Femur (tissue), 1 donor: Measurements from ENCODE around the gene DUSP22.
"Not testable (repeated sequence)": the region's sequence is repeated elsewhere in the genome, so short reads cannot be mapped to it uniquely, and the experiment has no call there.

Experiments used
- DNase-seq: peaks from one replicate; pipeline ENCODE4 v3.0.0-alpha.2; 2017

The DUSP22 gene

GRCh38 chr6:325161-325860 is 33.0 kb downstream of the DUSP22 start:
- not testable (repeated sequence) for DNase-seq

GRCh38 chr6:326066-326465 is 33.8 kb downstream of the DUSP22 start:
- not testable (repeated sequence) for DNase-seq

GRCh38 chr6:326896-327537 is 34.7 kb downstream of the DUSP22 start:
- DNase-seq: no peak

DNA sequence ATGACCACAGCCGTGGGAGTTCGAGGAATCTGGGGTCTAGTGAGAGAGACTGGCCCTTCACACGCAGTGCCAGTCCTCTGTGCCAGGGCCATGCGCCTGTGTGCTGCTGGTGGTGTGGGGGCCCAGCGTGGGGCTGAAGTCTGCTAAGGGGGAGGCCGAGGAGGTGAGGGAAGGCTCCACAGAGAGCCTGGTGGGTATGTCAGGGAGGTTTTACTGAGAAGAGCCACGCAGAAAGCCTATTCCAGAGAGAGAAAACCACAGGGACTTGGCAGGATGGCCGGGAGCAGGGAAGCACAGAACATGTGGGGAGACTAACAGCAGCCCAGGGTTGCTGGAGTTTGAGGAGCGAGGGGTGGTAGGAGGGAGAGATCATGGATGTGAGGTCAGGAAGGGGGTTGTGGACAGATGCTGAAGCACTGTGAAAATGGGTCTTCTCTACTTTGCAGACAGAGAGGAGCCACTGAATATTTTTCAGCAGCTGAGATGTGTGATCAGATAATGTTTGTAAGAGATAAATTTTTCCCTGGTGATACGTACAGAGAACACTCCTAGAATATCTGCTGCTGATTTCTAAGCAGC is 35.3 kb downstream of the DUSP22 start:
- peak; percentile 63 for DNase-seq

DNA sequence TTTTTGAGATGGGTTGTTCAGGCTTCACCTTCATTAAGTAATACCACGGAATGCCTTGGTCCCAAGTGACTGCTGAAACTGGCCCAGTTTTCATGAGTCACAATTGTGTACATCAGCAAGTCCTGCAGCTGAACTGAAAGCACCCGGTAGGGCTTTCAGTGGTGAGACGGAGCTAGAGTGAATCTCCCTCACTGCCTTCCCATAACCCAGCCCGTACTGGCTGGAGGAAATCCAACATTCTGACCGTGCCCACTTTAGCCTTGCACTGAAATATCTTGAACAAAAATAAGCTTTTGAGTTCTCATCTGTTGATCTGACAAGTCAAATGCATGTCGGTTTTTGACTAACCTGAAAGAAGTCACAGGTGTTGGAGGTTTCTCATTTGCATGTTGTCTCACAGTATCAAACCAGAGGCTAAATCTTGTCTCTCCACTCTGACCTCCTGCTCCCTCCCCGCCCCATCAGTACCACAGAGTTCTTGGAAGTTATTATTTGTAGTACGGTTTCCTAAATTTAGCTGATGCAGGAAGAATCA is 35.9 kb downstream of the DUSP22 start:
- DNase-seq: peak; percentile 68

- no peak for DNase-seq
Observed at GRCh38 chr6:328924-329323, 36.6 kb downstream of the DUSP22 start.

DNA sequence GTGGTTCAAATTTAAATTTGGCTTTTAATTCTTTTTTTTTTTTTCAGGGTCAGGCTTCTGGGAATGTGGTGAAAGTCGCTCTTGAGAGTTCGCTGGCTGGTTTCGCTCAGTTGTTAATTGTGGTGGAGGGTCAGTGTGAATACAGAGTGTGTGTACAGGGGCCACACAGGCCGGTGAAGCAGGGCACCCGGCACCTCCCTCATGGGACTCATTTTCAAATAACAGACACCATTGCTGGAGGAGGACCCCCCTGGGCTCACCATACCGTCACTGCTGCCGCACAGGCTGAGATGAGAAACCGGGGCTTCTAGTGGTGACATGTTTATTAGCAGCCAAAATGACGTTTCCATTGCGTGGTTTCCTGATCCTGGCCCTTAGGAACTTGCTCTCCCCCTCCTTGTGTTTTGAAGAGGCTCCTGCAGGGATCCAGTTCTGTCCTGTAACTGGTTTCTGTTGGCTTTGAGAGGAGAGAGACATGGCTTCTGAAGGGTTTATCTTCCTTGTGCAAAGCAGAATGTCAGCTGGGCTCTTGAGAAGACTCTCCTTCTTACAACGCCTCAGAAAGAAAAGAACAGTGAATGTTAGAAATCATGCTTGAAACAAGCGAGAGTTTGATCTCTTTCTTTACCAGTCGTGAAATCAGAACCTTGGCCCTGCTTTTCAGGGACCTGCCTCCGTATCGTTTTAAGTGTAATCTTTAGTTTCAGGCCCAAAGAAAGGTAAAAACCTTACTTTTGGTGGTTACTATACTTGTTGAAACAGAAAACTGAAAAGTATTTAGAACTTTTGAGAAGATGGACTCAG is 37.8 kb downstream of the DUSP22 start:
- peak; percentile 51 for DNase-seq

DNA sequence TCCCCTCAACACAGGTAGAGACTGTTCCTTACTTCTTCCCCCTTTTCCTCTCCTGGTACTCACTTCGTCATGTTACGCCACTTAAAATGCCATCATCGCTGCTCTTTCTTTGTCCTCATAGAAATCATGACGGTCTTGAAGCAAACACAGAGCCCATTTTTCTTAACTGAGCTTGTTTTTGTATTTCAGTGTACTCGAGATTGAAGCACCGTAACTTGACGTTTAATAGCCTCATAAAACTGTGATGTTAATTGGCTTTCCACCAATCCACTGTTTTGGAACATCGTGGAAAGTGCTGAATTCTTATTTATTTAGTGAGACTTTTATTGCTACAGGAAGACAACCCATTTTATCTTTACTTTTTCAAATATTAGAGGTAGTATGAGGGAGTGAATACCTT is 38.7 kb downstream of the DUSP22 start:
- no peak for DNase-seq

DNA sequence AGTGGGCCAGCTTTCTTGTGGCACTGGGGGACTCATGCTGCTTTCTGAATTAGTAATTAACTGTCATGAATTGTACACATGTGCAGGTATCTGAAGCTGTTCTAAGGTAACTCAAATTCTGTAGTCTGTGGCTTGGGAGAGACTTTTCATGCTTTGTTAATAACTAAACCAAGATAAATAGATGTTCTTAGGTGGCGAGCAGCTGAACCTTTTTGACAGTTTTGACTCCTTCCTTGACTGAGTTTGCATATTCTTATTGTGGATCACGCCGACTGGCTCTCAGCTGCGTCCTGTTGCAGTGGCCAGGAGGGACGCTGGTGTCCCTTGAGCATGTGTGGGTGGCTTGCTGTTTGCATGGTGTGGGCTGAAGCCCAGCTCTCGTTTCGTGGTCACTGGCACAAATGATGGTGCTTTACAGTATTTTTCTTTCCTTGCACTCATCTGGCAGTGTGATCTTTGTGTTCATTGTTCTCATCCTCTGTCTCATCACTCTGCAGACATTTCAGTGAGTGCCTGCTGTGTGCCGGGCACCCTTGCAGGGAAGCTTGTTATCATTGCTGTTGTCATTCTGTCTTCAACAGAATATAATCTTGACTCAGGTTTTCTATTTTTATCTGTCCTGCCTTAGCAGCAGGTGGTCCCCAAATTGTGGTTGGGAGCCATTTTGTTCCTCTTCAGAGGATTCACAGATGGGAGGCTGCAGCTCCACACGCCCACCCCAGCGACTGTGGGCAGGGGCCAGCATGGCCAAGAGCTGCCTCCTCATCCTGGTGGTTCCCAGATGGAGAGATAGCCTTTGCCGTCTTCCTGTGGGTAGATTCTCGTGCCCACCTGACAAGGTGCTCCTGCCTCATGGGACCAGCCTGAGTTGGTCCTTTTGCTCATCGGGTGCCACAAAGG is 39.6 kb downstream of the DUSP22 start:
- no peak for DNase-seq

GRCh38 chr6:332671-333070 is 40.4 kb downstream of the DUSP22 start:
- no peak for DNase-seq

DNA sequence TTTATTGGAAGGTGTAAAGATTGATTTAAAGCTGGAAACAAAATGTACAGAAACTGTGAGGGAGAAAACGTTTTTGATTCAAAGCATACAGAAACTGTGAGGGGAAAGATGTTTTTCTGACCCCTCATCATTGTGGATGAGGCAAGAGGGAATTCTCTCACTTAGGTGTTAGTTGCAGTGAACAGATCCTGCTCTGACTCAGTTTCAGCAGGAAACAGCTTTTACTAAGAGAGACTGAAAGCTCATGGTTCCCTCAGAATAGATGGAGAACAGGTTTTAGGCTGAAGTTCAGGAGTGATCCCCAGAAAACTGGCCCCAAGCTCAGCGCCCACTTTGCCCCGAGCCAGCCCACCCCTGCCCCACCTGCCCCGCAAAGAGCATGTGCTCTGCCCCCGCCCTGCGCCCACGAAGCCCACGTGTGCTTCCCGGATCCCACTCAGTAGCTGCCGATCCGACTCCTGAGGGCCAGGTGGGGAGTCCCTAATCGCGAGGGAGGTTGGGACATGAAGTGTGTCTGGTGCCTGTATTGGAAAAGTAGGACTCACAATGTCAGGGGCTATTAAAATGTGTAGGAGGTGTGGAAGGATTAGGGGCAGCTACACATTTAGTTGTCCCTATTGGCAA is 41.2 kb downstream of the DUSP22 start:
- DNase-seq: no peak

- no peak for DNase-seq
Observed at GRCh38 chr6:334536-335510, 42.5 kb downstream of the DUSP22 start.

- no peak for DNase-seq
Observed at GRCh38 chr6:335572-335971, 43.3 kb downstream of the DUSP22 start.

- no peak for DNase-seq
Observed at GRCh38 chr6:336159-337114, 44.1 kb downstream of the DUSP22 start.

GRCh38 chr6:337805-338368 is 45.6 kb downstream of the DUSP22 start:
- no peak for DNase-seq

- no peak for DNase-seq
Observed at GRCh38 chr6:338815-339262, 46.6 kb downstream of the DUSP22 start.

DNA sequence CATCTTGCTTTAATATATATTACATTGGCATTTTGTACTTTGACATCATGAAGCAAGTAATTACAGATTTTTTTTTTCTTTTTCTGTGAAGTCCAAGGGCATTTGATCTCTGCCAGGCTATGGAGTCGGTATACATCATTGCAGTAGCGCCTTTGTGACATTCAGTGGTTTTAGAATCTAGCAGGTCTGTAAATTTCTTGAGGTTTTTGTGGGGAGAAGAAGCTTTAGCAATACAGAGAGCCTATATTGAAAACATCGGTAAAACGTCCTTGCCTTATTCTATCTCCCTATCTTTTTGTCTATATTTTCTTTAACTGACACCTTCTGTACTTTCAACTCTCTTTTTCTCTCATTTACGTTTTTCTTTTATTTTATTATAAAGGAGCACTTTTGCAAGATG is 47.2 kb downstream of the DUSP22 start:
- DNase-seq: no peak

- DNase-seq: no peak
Observed at GRCh38 chr6:340186-340955, 48.1 kb downstream of the DUSP22 start.
